Measurements from ENCODE around the gene PPP1R14C.

PPP1R14C gene

DNA sequence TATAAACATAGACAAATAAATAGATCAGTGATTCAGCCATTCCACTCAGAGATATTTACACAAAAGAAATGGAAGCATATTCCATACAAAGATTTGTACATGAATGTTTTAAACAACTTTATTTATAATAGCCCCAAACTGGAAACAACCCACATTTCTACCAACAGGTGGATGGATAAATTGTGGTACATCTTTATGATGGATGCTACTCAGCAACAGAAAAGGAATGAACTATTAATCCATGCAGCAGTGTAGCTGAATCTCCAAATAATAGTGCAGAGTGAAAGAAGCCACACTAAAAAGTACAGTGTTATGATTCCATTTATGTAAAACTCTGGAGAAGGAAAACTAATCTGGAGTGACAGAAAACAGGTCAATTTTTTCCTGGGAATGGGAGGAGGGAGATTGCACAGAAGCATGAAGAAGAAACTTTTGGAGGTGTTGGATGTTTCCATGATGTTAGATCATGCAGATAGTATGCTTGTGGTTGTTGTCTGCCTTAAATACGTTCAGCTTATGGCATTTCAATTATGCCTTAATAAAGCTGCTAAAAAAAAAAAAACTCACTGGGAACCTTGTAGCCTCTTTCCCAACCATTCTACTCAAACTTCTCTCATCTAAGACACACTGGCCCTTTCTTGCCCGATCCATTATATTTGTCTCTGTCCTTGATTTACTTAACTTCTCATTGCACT lies 100.9 kb downstream of the PPP1R14C start:
- H3K4me3 ChIP-seq (ENCODE audit: low read depth, low read length) = no peak overlapping the region
- no peak for DNase-seq (ENCODE audit: low read depth)
- TF ChIP-seq, protein P1, sequence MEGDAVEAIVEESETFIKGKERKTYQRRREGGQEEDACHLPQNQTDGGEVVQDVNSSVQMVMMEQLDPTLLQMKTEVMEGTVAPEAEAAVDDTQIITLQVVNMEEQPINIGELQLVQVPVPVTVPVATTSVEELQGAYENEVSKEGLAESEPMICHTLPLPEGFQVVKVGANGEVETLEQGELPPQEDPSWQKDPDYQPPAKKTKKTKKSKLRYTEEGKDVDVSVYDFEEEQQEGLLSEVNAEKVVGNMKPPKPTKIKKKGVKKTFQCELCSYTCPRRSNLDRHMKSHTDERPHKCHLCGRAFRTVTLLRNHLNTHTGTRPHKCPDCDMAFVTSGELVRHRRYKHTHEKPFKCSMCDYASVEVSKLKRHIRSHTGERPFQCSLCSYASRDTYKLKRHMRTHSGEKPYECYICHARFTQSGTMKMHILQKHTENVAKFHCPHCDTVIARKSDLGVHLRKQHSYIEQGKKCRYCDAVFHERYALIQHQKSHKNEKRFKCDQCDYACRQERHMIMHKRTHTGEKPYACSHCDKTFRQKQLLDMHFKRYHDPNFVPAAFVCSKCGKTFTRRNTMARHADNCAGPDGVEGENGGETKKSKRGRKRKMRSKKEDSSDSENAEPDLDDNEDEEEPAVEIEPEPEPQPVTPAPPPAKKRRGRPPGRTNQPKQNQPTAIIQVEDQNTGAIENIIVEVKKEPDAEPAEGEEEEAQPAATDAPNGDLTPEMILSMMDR (IDR thresholded peaks at IDR 0.05; ENCODE audit: control insufficient read depth, extremely low read depth, insufficient read depth) = no peak

DNA sequence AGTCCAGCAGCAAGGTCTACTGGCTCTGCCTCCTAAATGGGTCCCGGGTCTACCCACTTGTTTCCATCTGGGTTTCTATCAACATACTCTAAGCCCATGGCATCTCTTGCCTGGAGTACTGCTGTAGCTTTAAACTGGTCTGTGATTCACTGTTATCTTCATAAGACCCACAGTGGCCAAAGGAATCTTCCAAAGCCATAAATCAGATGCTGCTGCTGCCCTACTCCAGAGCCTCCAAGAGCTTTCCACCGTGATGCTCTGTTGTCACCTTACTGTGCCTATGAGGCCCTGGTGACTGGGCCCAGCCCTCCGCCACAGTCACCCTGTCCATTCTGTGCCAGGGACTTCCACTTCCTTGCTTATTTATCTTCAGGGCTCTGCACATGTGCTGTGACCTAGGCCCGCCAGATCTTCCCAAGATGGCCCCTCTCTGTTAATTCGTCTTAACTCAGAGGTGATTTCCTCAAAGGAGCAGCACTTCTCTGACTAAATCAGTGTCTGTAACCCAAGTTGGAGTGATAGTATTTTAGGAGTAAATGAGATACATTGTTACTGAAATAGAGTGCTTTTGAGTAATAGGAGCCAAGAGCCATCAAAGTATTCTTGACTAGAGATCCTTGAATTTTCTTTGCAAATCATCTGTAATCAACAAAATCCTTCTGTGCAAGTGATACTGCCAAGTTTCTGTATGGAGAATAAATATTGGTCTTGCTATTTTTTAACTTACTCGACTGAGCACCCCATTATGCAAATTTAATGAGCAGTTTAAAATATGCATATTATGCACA lies 102.5 kb downstream of the PPP1R14C start:
- H3K4me3 ChIP-seq (ENCODE audit: low read depth, low read length) = no peak overlapping the region
- DNase-seq (ENCODE audit: low read depth) = no peak
- TF ChIP-seq, protein P1 (IDR thresholded peaks at IDR 0.05; ENCODE audit: control insufficient read depth, extremely low read depth, insufficient read depth) = no peak

DNA sequence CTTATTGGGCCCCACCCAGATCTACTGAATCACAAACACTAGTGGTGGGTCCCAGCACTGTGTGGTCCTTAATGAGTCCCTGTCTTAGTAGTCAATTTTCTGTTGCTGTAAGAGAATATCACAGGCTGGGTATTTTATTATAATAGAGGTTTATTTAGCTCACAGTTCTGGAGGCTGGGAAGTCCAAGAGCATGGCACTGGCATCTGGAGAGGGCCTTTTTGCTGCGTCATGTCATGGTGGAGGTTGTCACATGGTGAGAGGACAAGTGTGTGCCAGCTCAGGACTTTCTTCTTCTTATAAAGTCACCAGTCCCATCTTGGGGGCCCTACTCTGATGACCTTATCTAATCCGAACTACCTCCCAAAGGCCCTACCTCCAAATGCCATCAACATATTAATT lies 105.0 kb downstream of the PPP1R14C start:
- H3K4me3 ChIP-seq (ENCODE audit: low read depth, low read length) = no peak overlapping the region
- DNase-seq (ENCODE audit: low read depth) = no peak
- TF ChIP-seq, protein P1 (IDR thresholded peaks at IDR 0.05; ENCODE audit: control insufficient read depth, extremely low read depth, insufficient read depth) = no peak

DNA sequence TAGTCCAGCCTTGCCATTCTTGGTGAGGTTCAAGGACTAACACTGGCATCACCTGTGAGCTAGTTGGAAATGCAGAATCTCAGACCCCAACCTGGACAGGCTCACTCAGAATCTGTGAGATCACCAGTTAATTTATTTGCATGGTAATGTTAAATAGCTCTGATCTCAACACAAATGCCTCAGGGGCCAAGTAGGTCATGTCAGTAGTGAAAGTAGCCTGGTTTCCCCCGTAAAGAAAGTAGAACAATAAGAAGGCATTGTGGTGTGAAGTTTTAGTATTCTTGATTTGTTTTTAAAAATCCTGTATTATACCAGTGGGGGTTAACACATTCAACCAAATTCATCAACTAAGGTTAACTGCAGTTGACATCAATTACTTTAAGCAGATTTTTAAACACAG lies 105.5 kb downstream of the PPP1R14C start:
- H3K4me3 ChIP-seq (ENCODE audit: low read depth, low read length) = no peak overlapping the region
- no peak for DNase-seq (ENCODE audit: low read depth)
- TF ChIP-seq, protein P1 (IDR thresholded peaks at IDR 0.05; ENCODE audit: control insufficient read depth, extremely low read depth, insufficient read depth) = no peak

DNA sequence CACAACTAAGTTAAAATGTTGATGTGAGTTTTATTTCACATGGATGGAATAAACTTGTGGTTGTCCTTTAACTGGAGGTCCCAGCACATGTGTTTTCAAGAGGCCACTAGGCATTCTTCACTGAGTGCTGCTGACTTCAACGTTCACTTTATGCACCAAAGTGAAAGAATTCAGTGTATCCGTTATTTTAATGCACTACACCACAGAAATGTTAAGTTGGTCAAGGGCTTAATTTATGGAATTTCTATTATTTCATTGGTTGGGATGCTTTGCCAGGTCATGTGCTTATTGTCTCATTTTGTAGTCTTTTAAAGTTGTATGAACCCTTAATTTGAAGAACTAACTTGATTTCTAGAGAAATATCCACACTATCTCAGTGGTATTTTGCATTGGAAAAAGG lies 106.4 kb downstream of the PPP1R14C start:
- no peak for DNase-seq (ENCODE audit: low read depth)
- H3K4me3 ChIP-seq (ENCODE audit: low read depth, low read length) = no peak overlapping the region
- TF ChIP-seq, protein P1 (IDR thresholded peaks at IDR 0.05; ENCODE audit: control insufficient read depth, extremely low read depth, insufficient read depth) = no peak

DNA sequence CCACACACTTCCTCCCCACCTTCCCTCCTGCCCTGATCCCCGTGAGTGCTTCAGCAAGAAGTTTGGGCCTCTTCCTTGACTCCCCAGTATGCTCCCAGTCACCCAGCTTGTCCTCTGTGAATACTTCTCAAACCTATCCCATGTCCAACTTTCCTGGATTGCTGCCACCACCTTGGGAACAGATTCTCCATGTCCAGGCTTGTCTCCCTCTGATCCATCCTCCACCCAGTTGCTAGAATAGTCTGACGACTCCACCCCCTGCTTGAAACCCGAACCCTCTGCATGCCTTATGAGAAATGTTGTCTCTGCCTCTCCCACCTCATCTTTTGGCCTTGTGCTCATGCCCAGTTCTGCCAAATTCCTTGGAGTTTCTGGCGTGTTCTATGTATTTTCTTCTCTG lies 108.0 kb downstream of the PPP1R14C start:
- peak; percentile 17 for DNase-seq (ENCODE audit: low read depth)
- TF ChIP-seq, protein P1 (IDR thresholded peaks at IDR 0.05; ENCODE audit: control insufficient read depth, extremely low read depth, insufficient read depth) = no peak
- no peak overlapping the region for H3K4me3 ChIP-seq (ENCODE audit: low read depth, low read length)
